GM12892 (cell line): ENCODE measurements around the gene SLC22A5.

Experiments used
- POLR2A ChIP-seq: IDR thresholded peaks from 2 replicates; pipeline ENCODE4 v1.6.1; 2011; ENCODE audit warnings: low read depth, low read length, control low read depth
- POLR2AphosphoS5 ChIP-seq: IDR thresholded peaks from 2 replicates; pipeline ENCODE4 v1.6.1; 2011; ENCODE audit warnings: low read depth, low read length, control low read depth

GRCh38 chr5:132384506-132385050, 15.1 kb downstream of the SLC22A5 start:
- TF ChIP-seq POLR2A (no peak), POLR2AphosphoS5 (no peak)
